HG03135 (cell line): ENCODE results near the gene TMEM119.
A peak's percentile ranks its signal among the peaks of the same experiment; 100 is the strongest.
"Not testable (repeated sequence)": the region's sequence is repeated elsewhere in the genome, so short reads cannot be mapped to it uniquely, and the experiment has no call there.

ENCODE experiments used
- ATAC-seq: cut with Tn5 transposase; IDR thresholded peaks from one replicate; pipeline ENCODE4 v1.9.1; 2021; ENCODE audit warnings: mild to moderate bottlenecking, moderate library complexity; ENCODE audit not compliant: unreplicated experiment

The TMEM119 gene

DNA sequence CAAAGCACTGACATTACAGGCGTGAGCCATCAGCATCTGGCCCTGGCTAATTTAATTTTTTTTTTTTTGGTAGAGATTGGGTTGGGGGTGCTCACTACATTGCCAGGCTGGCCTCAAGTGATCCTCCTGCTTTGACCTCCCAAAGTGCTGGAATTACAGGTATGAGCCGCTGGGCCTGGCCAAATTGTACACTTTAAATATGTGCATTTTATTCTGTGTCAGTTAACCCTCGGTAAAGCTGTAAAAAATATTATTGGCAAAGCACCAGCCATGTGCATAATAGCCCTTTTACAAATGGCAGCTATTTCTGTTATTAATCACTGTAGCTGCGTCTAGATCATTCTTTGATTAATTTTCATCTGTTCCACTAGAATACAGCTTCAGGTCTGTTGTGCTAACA is 12.0 kb downstream of the TMEM119 start:
- no peak for ATAC-seq

DNA sequence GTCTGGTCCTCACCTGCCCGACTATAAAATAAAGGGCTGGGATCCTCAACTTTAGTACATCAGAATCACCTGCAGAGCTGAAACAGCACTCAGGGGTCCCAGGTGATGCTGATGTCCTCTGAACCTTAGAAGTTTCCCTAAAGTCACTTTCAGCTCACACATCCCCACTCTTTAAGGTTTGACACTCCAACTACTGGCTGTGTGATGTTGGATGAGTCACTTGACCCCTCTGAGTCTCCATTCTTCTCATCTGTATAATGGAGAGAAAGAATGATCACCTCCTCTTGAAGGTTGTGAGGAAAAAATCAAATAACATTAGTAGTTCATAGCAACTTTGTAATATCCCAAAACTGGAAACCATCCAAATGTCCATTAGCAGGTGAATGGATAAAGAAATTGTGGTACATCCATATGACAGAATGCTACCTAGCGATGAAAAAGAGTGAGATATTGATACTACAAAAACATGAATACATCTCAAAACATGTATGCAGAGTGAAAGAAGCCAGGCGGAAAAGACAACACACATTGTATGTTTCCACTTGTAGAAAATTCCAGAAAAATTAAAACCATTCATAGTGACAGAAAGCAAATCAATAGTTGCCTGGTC is 13.3 kb downstream of the TMEM119 start:
- ATAC-seq = no peak

DNA sequence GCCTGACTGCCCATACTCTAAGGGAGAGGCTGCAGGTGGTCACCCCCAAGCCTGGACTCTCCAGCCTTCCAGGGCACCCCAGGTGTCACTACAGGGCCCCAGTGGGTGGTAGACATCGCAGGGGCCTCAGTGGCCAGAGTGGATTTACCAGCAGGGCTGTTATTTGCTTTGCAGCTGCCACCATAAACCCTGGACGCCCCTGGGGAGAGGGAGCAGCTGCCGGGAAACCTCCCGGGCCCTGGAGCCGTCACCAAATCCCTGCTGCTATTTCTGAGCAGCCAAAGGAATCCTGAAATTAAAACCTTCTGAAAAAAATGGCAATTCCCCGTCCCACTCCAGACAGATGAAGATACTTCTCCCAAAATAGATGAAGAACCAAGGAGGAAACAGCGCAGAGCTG is 13.9 kb downstream of the TMEM119 start:
- no peak for ATAC-seq

GRCh38 chr12:108582978-108583770 is 14.7 kb downstream of the TMEM119 start:
- no peak for ATAC-seq

- ATAC-seq = no peak
These were observed 15.4 kb downstream of the TMEM119 start for GRCh38 chr12:108582509-108582908.

- no peak for ATAC-seq
These were observed 16.3 kb downstream of the TMEM119 start for GRCh38 chr12:108581311-108582227.

- ATAC-seq = no peak
These were observed 17.4 kb downstream of the TMEM119 start for GRCh38 chr12:108580531-108580930.

GRCh38 chr12:108578813-108579212 is 19.1 kb downstream of the TMEM119 start:
- ATAC-seq = no peak

DNA sequence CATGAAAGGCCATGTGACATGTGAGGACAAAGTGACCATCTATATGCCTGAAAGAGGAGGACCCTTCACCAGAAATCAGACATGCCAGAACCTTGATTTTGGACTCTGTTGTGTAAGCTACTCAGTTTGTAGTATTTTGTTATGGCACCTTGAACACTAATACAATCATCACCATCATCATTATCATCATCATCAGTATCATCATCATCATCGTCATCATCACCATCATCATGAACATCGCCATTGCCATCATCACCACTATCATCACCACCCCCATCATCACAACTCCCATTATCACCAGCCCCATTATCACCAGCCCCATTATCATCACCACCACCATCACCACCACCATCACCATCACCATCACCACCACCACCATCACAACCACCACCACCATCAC is 19.6 kb downstream of the TMEM119 start:
- ATAC-seq = no peak

- no peak for ATAC-seq
These were observed 20.4 kb downstream of the TMEM119 start for GRCh38 chr12:108577458-108577857.

DNA sequence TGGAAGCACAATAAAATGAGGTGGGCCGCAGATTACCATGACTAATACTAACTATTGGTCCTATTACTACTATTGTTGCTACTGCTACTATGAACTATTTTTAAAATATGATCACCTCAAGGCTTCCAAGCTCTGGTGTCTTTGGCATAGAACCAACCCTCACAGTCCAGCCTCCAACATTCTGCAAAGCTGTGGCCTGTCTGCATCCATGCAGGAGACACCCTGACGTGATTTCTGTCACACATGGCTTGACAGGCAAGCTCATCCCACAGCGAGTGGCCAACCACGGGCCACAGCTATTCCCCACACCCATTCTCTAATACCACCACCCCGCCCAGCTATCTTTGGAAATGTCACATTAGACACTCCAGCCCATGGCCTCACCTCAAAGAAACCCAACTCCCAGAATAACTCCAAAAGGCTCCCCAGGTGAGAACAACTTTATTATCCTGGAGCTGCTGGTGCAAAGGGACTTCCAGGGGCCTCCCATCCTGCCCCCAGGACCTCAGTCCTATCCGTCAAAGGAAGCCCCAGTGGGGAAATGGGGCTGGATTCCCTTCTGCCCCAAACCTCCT is 21.1 kb downstream of the TMEM119 start:
- ATAC-seq = no peak

DNA sequence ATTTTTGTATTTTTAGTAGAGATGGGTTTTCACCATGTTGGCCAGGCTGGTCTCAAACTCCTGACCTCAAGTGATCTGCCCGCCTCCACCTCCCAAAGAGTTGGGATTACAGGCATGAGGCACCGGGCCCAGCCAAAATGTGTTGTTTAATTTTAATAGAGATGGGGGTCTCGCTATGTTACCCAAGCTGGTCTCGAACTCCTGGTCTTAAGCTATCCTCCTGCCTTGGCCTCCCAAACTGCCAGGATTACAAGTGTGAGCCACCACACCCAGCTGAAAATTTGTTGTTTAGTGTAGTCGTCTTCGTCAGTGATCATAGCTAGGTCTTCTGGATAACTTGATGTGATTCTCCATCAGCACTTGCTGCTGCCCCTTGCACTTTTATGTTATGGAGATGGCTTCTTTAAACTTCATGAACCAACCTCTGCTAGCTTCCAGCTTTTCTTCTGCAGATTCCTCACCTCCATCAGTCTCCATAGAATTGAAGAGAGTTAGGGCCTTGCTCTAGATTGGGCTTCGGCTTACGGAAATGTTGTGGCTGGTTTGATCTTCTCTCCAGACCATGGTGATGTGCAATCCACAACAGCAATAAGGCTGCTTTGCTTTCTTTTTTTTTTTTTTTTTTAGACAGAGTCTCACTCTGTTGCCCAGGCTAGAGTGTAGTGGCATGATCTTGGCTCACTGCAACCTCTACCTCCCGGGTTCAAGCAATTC is 22.5 kb downstream of the TMEM119 start:
- ATAC-seq = no peak

DNA sequence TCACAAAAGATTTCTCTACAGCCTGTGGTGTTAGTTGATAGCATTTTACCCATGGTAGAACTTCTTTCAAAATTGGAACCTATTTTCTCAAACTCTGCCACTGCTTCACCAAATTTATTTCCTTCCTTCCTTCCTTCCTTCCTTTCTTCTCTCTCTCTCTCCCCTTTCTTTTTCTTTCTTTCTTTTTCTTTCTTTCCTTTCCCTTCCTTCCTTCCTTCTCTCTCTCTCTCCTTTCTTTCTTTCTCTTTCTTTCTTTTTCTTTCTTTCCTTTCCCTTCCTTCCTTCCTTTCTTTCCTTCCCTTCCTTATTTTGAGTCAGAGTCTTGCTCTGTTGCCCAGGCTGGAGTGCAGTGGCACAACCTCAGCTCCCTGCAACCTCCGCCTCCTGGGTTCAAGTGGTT is 23.6 kb downstream of the TMEM119 start:
- not testable (repeated sequence) for ATAC-seq

DNA sequence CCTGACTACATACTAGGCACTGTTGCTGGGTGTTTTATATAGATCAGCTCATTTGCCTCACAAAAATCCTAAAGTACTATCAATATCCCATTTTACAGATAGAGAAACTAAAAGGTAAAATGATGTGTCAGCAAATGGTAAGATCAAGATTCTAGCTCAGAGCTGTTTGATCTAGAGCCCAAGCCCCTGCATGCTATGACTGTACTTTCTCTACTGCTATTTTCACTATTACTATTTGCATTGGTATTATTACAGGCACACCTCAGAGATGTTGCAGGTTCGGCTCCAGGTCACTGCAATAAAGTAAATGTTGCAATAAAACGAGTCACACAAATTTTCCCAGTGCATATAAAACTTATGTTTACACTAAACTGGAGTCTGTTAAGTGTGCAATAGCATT is 24.6 kb downstream of the TMEM119 start:
- no peak for ATAC-seq

DNA sequence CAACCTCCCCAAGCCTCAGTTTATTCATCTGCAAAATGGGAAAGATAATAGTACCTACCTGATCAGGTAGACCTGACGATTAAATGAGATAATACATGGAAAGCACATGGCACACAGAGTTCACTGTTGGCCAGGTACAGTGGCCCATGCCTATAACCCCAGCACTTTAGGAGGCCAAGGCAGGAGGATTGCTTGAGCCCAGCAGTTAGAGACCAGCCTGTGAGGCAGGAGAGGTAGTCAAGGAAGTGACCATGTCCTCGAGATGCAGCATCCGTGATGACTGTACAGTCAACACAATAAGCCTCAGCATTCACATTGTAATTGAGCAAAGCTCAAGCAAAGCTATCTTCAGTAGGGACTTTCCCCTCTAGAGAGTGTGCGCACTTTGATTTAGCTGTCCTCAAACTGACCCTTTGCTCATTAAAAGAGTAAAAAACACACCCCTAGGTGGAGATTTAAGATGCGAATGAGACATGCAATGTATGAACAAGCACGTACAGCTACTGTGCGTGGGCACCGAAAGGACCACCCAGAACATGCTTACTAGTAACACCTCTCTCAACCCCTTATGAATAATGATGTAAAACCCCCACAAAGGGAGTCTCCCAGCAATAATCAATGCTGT is 25.6 kb downstream of the TMEM119 start:
- no peak for ATAC-seq

DNA sequence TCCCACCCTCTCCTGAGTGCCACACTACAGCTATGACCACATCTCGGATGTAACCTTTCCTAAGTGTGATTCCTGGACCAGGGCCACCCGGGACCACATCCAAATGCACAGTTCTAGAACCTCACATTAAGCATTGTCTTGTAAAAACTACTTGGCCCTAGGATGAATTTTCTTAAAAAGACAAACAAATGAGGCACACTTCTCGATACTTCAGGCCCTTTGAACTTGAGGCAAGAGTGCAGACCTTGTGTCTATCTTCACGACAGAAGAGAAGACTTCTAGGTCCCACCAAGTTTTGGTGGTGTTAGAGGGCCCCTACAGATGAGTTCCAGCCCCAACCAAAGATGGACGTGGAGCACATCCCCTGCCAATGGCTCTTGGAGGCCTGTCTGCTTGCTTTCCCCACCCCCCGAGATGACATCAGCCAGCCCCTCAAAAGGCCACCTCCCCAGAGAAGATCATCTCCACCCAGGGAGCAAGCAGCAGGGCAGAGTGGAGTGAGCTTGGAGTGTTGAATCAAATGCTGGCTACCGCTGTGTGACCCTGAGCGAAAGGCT is 26.2 kb downstream of the TMEM119 start:
- no peak for ATAC-seq

GRCh38 chr12:108570743-108571608 is 26.9 kb downstream of the TMEM119 start:
- ATAC-seq = no peak

DNA sequence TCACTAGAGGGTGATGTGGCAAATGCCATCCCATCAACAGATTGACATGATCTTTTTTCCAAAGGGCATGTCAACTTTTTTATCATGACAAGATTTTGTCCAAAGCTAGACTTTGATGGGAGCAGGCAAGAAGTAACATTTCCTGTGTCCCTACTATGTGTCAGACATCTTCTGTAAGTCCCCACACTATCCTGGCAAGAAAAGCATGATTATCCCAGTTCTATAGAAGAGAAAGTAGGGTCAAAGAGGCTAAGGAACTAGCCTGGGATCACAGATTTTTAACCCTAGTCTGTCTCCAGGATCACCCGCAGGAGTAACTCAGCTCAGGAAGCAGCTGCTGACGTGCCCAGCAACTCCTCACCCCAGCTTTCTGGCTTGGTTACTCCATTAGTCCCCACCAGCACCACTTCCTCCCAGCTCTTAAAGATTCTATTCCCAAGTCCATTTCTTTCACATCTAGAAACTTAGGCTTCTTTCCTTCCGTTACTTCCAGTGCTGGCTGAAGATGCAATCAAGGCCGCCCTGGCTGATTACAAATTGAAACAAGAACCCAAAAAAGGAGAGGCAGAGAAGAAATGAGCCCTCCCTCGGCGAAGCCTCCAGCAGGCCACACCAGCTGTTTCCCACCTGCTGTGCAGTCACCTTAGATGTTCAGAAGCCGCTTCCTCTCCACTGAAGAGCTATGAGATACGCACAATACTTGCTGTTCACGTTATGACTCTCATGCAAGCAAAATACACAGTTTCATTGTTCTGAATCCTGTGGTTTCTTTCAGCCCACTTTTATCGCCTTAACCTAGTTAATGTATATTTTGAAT is 29.3 kb downstream of the TMEM119 start:
- ATAC-seq = peak; percentile 80
